Inflammatory macrophage treated with lipopolysaccharide for 1 hour (primary cell): ENCODE measurements around the gene CAPN2.

Experiments used
- DNase-seq, 2 donors: peaks; one replicate each; pipeline ENCODE4 v3.0.0-alpha.2; 2020 to 2022

Gene CAPN2

DNA sequence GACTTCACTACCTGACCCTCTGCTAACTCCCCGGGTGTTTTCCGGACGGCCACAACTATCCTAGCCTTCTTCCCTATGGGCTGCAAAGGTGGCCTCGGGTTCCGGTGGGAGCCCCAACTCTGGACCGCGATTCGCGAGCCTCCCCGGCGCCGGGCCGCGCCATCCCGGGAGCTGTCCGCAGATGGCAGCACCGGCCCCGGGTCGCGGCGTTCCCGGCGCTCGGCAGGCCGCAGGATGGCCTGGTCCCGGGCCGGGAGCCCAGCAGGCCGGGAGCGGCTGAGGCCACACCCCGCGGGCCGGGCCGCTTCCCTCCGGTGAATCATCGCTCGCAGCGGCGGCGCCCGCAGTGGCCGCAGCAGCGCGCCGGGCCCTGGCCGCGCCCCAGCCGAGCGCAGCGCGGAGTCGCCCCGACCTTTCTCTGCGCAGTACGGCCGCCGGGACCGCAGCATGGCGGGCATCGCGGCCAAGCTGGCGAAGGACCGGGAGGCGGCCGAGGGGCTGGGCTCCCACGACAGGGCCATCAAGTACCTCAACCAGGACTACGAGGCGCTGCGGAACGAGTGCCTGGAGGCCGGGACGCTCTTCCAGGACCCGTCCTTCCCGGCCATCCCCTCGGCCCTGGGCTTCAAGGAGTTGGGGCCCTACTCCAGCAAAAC lies at the start of gene CAPN2:
TSS of gene CAPN2 (plus strand) at position 346 of the 656 bp plus-strand sequence. CDS start at position 448, 102 bp downstream.
- peak; percentile 77 to 83 for DNase-seq

DNA sequence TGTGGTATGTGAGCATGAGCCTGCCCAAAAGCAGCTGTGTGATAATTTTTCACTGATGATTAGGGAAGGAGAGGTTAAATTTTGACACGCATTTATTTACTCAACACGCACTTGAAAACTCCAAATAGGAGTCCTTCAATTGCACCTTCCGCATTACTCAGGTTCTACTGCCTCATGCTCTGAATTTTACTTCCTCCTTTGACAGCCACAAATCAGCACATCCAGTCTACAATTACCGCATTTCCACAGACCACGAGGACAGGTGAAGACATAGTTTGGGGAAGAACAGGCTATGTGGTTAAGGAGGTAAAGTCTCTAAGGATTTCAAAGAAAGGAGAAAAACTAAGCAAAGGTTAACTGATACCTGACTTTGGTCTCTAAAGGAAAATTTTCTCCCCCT lies 49.4 kb upstream of the CAPN2 start:
- DNase-seq: peak in 1 of 2 donors; percentile 45

DNA sequence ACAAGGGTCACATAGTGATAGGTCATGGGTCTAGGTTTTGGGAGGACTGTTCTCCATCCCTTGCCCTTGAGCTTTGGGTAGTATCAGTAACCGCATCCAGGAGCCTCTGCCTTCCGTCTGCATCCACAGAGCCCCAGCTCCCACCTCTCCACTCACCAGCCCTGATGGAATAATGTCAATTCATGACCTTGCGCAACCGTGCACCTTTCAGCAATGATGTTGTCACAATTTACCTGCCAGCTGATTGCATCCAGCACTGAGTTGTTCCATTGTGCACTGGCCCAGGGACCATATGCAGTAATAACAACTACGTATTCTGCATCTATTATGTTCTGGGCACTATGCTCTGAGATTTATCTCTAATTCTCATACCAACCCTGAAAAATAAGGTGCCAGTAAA lies 48.2 kb upstream of the CAPN2 start:
- DNase-seq: no peak

DNA sequence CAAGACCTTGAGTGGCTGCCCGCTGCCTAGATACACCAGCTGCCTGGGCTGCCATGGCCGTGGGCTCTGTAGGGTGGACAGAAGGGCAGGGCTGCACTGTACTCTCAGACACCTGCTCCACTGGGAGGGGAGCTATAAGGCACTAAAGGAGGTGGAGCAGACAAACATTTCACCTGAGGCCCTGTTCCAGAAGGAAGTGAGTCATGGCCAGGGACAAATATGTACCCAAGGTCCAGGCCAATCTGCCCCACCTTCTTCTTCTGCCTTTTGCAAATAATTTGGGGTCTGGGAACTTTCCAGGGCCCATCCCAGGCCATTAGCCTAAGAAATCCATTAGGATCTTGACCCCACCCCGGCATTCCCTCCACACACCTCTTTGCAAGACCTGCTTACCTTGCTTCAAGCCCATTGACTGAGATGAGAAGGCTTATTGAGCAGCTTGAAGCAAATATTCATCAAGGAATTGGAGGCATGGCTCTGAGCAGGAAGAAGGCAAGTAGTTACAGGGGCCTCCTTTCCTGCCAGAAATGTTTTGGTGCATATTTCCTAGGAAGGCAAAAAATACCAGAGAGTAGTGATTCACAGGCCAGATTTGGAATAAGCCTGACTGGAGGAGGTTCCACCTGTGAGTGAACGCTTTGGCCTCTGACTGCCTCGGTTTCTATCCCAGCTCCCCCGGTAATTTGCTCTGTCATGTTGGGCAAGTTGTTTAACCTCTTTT lies 46.6 kb upstream of the CAPN2 start, which contains the start of gene CAPN8:
TSS of gene CAPN8 (minus strand) at position 110 of the 721 bp plus-strand sequence. CDS start at position 55, 55 bp downstream.
- DNase-seq: no peak

DNA sequence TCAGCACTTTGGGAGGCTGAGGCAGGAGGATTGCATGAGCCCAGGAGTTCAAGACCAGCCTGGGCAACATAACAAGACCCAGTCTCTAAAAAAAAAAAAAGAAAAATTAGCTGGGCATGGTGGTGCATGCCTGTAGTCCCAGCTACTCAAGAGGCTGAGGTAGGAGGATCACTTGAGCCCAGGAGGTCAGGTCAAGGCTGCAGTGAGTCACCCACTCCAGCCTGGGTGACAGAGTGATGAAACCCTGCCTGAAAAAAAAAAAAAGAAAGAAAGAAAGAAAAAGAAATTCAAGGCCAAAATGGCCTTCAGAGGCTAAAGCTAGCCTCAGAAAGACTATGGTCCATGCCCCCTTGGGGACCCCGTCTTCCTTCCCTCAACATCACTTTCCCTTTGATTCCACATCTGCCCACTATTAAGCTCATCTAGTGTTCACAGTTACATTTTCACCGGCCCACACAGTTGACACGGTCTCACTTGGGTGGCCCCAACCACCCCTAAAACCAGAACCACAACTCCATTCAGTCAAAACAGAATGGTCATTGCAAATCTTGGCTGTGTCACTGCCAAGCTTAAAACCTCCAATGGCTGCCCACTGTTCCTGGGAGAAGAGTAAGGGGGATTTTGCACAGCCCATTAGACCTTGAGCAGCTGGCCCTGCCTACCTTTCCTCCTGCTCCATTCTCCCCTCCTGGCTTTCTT lies 44.7 kb upstream of the CAPN2 start:
- DNase-seq: no peak

DNA sequence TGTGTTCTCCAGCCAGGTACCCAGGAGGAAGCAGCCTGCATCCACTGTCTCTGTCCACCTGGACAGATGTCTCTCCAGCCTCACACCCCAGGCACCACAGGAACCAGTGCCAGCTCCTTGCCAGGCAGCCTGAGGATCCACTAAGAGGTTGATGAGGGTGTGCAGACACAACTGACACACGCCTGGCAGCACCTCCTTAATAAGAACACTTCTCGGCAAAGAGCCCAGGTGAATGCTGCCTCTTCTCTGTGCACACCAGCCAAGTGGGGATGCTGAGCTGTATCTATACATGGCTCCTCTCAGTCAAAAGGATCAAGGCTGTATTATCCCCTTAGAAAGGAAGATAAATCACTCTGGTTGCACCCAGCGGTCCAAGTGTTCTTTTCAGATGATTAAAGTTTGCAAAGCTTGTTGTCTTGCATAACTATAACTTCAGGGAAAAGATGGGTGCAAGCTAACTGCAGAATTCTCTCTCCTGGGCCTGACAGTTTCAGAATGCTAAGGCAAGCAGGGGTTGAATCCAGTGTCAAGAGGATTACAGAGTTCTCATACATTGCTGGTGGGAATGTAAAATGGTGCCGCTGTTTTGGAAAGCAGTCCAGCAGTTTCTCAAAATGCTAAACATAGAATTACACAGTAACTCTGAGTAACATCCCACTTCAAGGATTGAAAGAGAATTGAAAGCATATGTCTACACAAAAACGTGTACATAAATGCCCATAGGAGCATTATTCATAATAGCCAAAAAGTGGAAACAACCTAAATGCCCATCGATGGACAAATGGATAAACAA lies 43.1 kb upstream of the CAPN2 start:
- DNase-seq: no peak

DNA sequence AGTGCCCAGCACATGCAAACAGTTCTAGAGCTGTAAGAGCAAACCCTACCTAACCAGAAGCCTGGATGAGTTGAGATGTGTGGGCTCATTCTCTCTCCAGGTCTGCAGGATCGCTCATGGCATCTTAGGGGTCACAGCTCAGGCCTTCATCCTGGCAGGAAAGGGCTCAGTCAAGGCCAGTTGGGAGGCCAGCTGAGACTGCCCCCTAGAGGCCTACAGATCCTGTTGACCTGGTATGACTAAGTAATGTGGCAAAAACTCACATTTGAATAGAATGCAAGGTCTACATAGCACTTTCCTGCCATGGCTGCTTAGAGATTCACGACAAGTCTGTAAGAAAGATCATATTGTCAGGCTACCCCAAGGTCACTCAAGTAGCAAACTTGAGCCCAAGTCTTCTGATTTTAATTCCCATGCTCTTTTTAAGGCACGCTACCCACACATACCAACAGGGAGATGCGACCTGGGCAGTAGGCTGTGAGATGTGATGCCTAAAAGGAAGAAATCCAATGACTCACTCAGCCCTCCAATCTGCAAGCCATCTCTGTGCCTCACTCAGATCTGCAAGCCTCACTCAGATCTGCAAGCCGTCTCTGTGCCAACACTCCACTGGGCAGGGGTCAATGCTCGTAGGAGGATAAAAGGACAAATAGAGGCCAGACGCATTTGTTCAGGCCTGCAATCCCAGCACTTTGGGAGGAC lies 41.7 kb upstream of the CAPN2 start:
- DNase-seq: peak; percentile 20 to 38

DNA sequence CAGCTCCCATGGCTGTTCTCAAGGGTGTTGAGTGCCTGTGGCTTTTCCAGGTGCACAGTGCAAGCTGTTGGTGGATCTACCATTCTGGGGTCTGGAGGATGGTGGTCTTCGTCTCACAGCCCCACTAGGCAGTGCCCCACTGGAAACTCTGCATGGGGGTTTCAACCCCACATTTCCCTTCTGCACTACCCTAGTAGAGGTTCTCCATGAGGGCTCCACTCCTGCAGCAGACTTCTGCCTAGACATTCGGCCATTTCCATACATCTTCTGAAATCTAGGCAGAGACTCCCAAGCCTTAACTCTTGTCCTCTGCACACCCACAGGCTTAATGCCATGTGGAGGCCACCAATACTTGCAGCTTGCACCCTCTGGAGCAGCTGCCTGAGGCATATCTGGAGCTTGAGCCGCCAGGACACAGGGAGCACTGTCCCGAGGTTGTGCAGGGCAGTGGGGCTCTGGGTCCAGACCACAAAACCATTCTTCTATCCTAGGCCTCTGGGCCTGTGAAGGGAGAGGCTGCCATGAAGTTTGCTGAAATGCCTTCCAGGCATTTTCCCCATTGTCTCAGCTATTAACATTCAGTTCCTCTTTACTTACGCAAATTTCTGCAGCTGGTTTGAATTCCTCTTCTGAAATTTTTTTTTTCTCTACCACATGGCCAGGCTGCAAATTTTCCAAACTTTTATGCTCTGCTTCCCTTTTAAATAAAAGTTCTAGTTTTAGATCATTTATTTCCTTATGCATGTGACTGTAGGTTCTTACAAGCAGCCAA lies 38.0 kb upstream of the CAPN2 start:
- DNase-seq: peak; percentile 75 to 79

DNA sequence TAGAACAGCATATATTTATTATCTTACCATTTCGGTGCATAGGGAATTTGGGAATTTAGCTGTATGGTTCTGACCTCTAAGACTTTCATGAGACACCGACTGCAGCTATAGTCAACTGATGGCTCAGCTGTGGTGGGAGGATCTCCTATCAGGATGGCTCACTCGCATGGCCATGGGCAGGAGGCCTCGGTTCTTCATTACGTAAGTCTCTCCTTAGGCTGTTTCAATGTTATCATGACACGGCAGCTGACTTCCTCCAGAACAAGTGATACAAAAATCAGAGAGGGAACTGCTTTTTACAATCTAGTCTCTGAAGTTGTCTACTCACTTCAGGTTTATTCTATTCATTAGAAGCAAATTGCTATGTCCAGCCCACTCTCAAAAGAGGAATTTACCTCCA lies 33.5 kb upstream of the CAPN2 start:
- DNase-seq: peak; percentile 63 to 95

DNA sequence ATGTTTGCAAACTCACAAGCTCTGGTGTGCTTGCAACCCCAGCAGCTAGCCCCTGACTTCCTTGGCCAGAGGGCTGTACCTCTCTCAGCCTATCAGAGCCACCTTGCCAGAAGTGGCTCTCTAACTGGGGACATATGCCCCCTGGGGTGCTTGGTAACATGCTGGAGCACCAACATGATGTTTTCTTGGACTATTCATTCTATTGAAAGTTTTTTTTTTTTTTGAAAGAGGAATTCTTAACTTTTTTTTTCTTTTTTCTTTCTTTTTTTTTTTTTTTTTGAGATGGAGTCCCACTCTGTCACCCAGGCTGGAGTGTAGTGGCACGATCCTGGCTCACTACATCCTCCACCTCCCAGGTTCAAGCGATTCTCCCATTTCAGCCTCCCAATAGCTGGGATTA lies 32.2 kb upstream of the CAPN2 start:
- no peak for DNase-seq

DNA sequence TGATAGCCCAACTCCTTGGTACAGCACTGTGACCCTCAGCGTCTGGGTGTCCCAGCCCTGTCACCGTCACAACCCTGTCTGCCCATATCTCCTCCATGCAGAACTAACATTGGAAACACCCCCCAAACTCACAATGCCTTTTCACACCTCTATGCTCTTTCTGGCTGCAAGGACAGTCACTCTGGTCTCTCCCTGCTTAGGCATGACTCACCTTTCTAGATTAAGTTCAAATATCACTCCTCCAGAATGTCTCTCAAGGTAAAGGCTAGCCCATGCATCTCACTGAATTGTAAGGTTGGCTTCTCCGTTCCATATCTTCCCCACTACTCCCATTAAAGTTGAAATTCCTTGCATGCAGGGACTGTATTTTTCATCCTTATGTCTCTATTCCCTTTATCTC lies 29.8 kb upstream of the CAPN2 start:
- no peak for DNase-seq

DNA sequence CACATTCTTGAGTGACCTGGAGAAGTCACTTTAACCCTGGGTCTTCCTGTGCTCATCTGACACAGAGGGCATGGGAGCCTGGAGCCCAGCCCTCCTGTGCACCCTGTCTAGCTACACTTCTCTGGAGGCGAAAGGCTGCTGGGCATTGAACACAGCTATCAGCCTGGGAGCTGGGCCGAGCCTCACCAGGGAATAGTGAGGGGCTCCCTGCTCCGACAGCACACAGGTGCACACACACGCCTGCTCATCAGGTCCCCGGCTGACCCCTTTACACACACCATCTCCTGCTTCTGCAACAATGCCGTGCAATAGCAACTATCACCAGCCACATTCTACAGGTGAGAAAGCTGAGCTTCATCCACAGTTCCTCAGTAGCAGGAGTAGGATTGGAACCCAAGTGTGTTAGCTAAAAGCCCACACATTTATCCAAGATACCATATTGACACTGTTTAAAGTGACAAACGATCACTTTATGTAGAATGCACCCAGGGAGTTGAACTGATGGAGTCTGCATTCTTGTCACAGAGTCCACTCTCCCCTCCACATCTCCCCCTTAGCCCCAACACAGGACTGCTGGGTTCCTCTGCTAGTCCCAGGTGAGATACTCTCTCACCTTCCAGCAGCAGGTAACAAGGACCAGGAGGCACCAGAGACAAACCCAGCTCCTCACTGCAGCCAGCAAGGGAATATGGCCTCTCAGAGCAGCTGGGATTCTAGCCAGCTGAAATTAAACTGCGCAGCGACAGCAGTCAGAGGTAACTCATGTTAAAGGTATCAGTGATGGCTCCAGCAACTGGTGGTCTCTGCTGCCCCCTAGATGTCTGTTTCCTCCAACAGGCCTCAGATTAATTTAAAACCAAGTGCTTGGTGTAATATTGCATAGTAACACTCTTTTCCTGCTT lies 28.5 kb upstream of the CAPN2 start:
- DNase-seq: peak in 1 of 2 donors; percentile 65

DNA sequence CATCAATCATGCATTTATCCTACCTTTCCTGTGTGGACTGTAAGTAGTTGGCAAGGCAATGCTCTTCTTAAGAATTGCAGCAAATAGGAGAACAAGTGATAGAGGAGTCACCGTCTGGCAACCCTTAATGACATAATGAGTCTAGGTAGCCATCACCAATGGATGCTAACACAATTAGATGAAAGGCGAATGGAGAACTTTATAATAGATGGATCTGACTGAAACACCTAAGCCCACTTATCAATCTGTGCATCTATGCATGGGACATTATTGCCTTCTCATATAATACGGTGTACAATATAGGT lies 27.9 kb upstream of the CAPN2 start:
- DNase-seq: no peak

DNA sequence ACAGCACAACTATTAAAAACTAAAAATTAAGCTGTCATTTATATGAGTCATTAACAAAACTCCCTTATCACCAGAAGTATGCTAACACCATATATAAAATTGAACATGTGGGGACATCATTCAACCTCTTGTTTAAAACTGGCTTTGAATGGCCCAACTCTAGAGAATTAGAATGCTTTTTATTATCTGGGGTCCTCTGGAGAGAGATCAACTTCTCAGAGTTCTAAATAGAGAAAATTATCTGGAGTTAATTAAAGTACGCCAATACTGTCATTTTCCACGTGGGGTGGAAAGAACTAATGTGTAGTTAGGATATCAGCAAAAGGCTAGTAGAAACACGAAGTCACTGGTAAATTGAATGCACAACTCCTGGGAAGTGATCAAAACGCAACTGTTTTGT lies 21.2 kb upstream of the CAPN2 start:
- DNase-seq: no peak

DNA sequence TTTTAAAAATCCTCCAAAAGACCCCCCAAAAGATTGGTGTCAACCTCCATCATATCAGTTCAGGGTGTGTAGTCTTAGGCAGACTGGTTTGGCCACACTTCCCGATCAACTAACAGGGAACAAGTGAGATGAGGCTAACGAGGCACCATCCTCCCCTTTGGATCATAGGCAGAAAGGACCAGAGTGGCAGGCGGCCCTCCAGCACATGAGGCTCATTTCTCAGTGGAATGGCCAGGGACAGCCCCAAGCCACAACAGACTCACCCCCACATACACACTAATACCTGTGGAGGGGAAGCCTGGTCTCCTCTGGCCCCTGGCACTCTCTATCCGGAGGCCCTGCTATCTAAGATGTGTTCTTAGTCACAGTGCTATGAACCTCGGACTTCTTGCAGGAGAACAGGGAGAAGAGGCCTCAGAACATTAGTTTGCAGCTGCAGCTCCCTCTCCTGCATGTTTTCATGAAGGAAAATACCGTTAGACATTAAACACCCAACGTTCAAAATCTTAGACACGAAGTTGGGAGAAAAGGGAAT lies 17.3 kb upstream of the CAPN2 start:
- DNase-seq: no peak

DNA sequence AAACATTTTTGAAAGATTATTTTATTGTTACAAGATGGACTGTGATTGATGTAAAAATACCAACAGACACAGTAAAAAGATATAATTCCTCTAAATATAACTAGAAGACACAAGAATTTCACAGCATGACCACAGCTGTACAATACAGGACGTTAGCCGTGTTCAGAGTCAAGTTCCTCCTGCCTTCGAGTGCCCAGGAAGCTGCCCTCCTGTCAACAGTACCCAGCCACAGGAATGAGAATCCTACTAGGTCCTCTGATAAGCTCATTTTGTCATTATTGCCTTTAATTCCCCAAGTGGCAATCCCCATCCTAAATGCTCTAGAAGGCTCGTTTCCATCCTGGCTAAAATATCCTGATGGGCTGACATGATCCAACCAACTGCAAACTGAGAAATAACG lies 16.4 kb upstream of the CAPN2 start:
- no peak for DNase-seq

DNA sequence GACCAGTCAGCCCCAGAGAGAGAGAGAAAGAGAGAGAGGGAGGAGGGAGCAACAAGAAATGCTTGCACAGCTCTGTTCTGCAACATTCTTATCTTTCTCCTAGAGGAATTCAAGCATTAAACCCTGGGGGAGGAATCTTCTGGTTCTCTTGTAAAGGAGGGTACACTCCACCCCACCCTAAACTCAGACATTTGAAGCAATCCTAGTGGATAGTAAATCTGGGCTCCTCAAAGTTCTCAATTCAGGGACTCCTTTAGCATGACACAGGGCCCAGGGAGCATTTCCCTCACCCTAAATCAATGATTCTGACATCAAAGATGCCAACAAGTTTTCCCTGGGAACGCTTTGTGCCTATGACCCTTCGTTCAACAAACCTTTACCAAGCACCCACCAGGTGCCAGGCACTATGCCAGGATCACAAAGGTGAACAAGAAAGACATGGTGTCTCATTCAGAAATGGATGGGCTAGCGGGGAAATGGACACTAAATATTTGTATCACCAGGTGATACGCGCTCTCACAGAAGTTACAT lies 11.9 kb upstream of the CAPN2 start:
- DNase-seq: no peak

DNA sequence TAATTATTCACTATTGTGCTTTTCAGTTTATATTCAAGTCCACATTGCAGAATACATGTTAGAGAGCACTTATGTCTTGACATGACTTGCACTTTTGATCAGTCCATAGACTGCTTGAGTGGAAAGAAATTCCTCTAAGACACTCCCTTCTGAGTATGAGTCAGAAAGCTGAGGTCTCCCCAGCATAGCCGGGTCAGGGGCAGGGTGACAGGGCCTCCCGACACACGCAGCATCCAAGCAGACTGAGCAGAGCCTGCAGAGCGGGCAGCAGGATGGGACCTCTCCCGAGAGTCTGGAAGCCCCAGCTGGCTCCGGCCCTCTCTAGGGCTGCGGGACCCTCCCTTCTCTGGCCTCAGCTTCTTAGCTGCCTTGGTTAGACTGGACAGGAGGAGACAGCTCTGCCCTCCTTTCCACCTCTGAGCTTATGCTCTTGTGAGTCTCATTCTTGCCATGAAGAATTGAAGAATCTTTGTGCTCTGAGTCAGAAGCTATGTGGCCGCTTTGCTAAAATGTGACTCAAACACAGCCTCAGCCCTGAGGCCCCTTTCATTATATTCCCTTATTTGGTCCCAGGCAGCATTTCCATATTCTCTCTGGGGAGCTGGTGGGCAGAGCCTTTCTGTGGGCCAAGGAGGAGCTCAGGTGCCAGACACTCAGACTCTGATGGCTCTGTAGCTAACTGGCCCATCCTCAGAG lies 11.2 kb upstream of the CAPN2 start:
- peak in 1 of 2 donors; percentile 19 for DNase-seq
